GM10248 (cell line): ENCODE measurements around the gene PLEKHA6.

Source experiments
- CTCF ChIA-PET: fragments of 300-600 bp; sonication (Branson Sonifier 250); formaldehyde crosslinking; extraction: SDS; loops from one replicate; lab custom pipeline; 2021; ENCODE audit warnings: antibody characterized with exemption; lab: Yijun Ruan, JAX
- POLR2A ChIA-PET: fragments of 350-650 bp; sonication (Branson Sonifier 250); formaldehyde crosslinking; extraction: SDS; loops from one replicate; lab custom pipeline; 2020; ENCODE audit warnings: antibody characterized with exemption; lab: Yijun Ruan, JAX
- DNase-seq: peaks from one replicate; pipeline ENCODE4 v3.0.0; 2012; ENCODE audit errors: extremely low spot score
- CTCF ChIP-seq: IDR thresholded peaks from 2 replicates; pipeline ENCODE4 v1.5.1; 2012; ENCODE audit warnings: mild to moderate bottlenecking, low read depth; ENCODE audit errors: extremely low read depth, missing control alignments, control extremely low read depth

The PLEKHA6 gene

GRCh38 chr1:204319027-204319426, 40.7 kb downstream of the PLEKHA6 start:
- ChIA-PET CTCF (interaction anchor here (1.3 kb wide), 1 partner anchor 44 kb away, joined by 3 read pairs; no protein-coding TSS in a partner anchor), POLR2A (no interaction called here)
- no peak for TF ChIP-seq CTCF
- DNase-seq, result no peak

GRCh38 chr1:204318324-204318723, 41.4 kb downstream of the PLEKHA6 start:
- DNase-seq, result no peak
- no peak for TF ChIP-seq CTCF
- CTCF ChIA-PET, result interaction anchor here (1.3 kb wide), 1 partner anchor 45 kb away, joined by 3 read pairs; no protein-coding TSS in a partner anchor
- POLR2A ChIA-PET, result no interaction called here

- TF ChIP-seq CTCF, result no peak
- CTCF ChIA-PET, result interaction anchor here (1.3 to 1.8 kb wide), 2 partner anchors 9 to 16 kb away, joined by 6 to 7 read pairs; no protein-coding TSS in a partner anchor
- POLR2A ChIA-PET, result no interaction called here
- no peak for DNase-seq
These were observed 42.6 kb downstream of the PLEKHA6 start for GRCh38 chr1:204317170-204317569.

- ChIA-PET CTCF (interaction anchor here (1.1 to 1.8 kb wide), 5 partner anchors 10 to 491 kb away, joined by 3 to 7 read pairs (median 4); no protein-coding TSS in a partner anchor), POLR2A (no interaction called here)
- TF ChIP-seq CTCF, result no peak
- no peak for DNase-seq
These were observed 43.6 kb downstream of the PLEKHA6 start for GRCh38 chr1:204316164-204316563.

GRCh38 chr1:204314893-204315658, 44.7 kb downstream of the PLEKHA6 start:
- TF ChIP-seq CTCF, result no peak
- DNase-seq, result no peak
- CTCF ChIA-PET, result interaction anchor here (1.4 kb wide), 2 partner anchors 26 to 492 kb away, joined by 3 read pairs; no protein-coding TSS in a partner anchor
- POLR2A ChIA-PET, result no interaction called here

GRCh38 chr1:204314171-204314892, 45.4 kb downstream of the PLEKHA6 start:
- TF ChIP-seq CTCF, result no peak
- CTCF ChIA-PET, result interaction anchor here (1.4 to 1.8 kb wide), 2 partner anchors 8 to 27 kb away, joined by 3 to 7 read pairs; no protein-coding TSS in a partner anchor
- no peak for DNase-seq
- POLR2A ChIA-PET, result no interaction called here
